Gastrocnemius medialis (tissue), 4 donors: ENCODE measurements around the gene DVL1.

ENCODE experiments used
- CTCF ChIP-seq, 5 experiments: fragments of 450-650 bp in 3 of 5; fragments of 200-600 bp in 2 of 5; sonication (generic) in 2 of 5; IDR thresholded peaks in 4 of 5; conservative IDR thresholded peaks in 1 of 5; 1 replicate in 4 of 5; 2 replicates in 1 of 5; pipeline ENCODE4 v1.5.1; 2016 to 2019; ENCODE audit warnings: antibody characterized with exemption in 5 of 5, mild to moderate bottlenecking in 3 of 5, moderate library complexity in 3 of 5
- POLR2A ChIP-seq, 2 donors: fragments of 450-650 bp; IDR thresholded peaks; one replicate each; pipeline ENCODE4 v1.6.1; 2017; ENCODE audit warnings: antibody characterized with exemption in 2 of 2, mild to moderate bottlenecking in 2 of 2, moderate library complexity in 2 of 2

GRCh38 chr1:1314678-1315335 lies 34.4 kb downstream of the DVL1 start:
- TF ChIP-seq CTCF (IDR thresholded peaks at IDR 0.05 in 4 of 5, conservative IDR thresholded peaks at IDR 0.05 in 1 of 5) (no peak), POLR2A (IDR thresholded peaks at IDR 0.05) (no peak)
